HG03108 (cell line): Measurements from ENCODE around the gene MICALL2.

Experiments used
- ATAC-seq: cut with Tn5 transposase; IDR thresholded peaks from one replicate; pipeline ENCODE4 v1.9.1; 2021; ENCODE audit warnings: moderate library complexity; ENCODE audit not compliant: unreplicated experiment

MICALL2 gene

GRCh38 chr7:1397491-1398327 lies 61.6 kb downstream of the MICALL2 start:
- ATAC-seq: no peak

- ATAC-seq: no peak
These were observed 63.1 kb downstream of the MICALL2 start for GRCh38 chr7:1396195-1396594.

GRCh38 chr7:1395211-1396070 lies 63.8 kb downstream of the MICALL2 start:
- ATAC-seq: no peak

DNA sequence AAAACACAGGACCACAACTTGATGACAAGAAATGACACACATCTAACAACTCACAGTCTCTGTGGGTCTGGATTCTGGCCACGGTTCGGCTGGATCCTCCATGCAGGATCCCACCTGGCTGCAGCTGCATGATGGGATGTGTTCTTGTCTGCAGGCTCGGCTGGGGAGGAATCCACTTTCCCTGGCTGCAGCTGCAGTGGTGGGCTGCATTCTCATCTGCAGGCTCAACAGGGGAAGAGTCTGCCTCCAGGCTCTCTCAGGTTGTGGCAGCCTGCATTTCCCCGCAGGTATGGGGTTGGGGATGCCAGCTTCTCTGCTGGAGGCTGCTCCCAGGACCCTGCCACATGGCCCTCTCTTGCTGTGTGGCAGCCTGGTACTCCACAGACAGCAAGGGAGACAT lies 64.9 kb downstream of the MICALL2 start:
- ATAC-seq: no peak

DNA sequence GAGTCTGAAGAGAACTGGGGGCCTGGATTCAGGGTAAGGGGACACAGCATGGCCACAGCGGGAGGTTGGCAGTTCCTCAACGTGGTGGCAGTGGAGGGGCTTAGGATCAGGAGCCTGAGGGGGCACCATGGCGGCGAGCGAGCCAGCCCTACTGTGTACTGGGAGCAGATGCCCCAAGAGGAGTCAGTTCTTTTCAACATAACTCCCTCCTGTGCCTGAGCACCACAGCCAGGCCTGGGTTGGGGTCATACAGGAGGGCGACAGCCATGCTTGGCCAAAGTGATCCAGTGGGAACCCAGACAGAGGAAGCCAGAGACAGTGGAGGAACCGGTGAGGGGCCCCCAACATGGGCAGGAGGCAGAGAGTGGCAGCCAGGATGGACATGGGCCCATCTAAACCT lies 65.8 kb downstream of the MICALL2 start:
- ATAC-seq: no peak

DNA sequence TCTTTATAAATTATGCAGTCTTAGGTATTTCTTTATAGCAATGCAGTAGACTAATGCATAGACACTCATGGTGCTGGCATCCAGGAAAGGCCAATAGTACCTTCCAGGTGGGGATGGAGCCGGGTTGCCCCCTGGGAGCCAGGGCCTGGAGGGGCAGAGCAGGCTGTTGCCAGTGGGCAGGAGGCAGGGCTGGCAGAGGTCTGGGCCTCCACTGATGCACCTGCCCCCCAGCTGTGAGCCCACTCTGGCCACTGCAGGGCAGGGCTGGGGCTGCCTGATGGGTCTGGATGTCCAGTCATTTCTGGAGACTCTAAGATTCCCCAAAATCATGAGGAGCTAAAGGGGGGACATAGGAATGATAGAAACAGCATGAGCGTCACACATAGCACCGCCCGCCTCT lies 66.7 kb downstream of the MICALL2 start:
- ATAC-seq: no peak

DNA sequence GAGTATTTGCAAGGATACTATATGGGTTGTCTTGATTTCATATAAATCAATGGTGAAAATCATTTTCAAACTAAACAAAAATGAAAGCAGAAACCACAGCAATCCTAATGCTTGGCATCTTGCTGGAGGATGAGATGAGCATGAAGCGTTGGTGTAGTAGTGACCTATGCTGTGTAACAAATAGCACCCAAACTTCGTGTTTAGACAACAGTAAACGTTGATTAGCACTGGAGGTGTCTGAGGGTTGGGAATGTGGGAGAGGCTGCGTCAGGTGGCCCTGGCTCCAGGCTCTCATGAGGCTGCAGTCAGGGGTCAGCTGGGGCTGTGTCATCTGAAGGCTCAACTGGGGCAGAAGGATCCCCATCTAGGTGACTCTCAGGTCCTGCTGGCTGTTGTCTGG lies 67.8 kb downstream of the MICALL2 start:
- ATAC-seq: no peak

- ATAC-seq: no peak
These were observed 70.5 kb downstream of the MICALL2 start for GRCh38 chr7:1388703-1389335.

- no peak for ATAC-seq
These were observed 71.1 kb downstream of the MICALL2 start for GRCh38 chr7:1388021-1388702.

DNA sequence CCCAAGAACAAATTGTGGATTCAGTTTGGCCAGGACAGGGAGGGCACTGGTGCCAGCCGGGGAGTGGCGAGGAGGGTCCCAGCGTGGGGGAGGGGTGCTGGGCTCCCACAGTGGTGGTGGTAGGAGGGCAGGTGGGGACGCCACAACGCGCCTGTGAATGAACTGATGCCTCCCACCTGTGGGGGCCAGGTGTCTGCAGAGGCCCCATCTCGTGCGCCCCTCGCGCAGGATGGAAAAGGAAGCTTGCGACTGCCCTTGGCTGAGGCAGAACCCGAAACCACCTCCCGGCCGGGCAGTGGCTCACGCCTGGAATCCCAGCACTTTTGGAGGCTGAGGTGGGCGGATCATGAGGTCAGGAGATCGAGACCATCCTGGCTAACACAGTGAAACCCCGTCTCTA lies 72.0 kb downstream of the MICALL2 start:
- no peak for ATAC-seq

DNA sequence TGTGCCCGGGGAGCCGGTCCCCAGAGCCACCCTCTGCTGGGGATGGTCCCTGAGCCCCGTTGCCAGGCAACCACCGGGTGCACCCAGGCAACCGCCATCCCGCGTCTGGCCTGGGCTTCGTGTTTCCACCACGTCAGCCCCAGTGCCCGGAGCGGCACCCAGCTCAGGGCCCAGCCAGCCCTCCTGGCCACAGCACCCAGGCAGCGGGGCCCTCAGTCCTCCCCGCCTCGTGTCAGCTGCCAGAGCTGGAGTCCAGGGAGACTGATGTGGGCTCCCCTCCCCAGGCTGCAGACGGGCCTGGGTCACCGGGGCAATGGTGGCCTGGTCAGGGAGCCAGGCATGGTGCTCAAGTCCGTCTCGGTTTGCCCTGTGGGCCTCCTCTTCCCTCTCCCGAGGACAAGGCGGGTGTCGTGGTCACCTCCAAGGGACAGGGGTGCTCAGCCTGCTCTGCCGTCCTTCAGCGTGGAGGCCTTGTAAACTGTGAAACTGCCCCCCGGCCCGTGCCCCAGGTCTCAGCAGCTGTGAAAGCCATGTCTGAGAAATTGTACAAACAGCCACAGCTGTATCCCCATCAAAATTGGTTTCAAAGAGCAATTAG lies 72.5 kb downstream of the MICALL2 start:
- no peak for ATAC-seq

GRCh38 chr7:1385809-1386622 lies 73.3 kb downstream of the MICALL2 start:
- no peak for ATAC-seq

GRCh38 chr7:1385086-1385808 lies 74.0 kb downstream of the MICALL2 start:
- ATAC-seq: no peak
